DMS114 treated with DMSO at 0.1 percent for 48 hours (cell line): ENCODE data around the gene RHOH.

Source experiments
- DNase-seq: peaks from one replicate; lab custom pipeline; 2025; ENCODE audit not compliant: unreplicated experiment; lab: John Stamatoyannopoulos, UW

The RHOH gene

DNA sequence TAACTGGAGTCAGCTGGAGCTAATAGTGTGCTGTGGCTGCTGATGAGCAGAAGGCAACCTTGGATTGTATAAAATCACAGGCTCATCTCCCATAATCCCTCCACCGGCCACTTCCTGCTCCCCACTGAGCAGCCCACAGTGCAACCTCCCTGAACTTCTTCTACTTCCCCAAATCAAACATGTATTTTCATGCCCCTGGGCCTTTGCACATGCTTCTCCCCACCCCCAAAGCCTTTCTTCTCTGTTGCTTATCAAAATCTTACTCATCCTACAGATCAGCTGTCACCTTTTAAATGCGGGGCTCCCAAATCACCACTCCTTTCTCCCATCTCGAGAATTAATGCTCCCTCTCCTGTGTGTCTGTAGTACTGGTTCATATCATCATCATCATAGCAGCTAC is 35.8 kb downstream of the RHOH start:
- no peak for DNase-seq

DNA sequence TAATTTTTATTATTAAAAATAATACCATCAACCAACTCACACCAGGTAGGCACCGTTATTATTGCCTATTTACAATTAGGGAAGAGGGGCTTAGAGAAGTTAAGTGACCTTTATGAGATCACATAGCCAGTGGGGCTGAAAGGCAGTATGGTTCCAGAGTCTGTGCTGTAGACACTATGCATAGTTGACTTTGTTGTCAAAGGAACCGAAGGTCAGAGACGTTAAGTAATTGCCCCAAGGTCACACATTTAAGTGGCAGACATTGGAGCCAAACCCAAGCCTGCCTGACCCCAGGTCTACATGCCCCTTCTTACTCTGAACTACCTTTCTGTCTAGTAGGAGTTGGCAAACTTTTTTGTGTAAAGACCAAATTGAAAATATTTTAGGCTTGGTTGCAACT is 36.4 kb downstream of the RHOH start:
- DNase-seq: no peak

DNA sequence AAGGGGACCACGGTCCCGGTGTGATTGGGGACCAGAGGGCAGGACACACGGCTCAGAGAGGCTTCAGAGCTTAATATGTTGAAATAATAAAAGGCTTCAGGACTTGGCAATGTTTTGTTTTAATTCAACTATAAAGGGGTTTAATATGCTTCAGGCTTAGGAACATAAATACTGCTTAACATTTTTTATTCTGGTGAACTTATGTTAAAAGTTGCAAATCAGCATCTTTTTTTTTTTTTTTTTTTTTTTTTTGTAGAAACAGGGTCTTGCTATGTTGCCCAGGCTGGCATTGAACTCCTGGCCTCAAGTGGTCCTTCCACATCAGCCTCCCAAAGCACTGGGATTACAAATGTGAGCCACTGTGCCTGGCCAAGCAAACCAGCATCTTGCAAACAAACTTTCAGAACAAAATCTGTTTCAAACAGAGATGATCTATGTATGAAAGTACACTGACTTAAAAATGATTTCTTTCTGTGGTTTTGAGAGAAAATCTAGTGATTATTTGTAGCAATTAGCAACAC is 37.7 kb downstream of the RHOH start:
- no peak for DNase-seq

DNA sequence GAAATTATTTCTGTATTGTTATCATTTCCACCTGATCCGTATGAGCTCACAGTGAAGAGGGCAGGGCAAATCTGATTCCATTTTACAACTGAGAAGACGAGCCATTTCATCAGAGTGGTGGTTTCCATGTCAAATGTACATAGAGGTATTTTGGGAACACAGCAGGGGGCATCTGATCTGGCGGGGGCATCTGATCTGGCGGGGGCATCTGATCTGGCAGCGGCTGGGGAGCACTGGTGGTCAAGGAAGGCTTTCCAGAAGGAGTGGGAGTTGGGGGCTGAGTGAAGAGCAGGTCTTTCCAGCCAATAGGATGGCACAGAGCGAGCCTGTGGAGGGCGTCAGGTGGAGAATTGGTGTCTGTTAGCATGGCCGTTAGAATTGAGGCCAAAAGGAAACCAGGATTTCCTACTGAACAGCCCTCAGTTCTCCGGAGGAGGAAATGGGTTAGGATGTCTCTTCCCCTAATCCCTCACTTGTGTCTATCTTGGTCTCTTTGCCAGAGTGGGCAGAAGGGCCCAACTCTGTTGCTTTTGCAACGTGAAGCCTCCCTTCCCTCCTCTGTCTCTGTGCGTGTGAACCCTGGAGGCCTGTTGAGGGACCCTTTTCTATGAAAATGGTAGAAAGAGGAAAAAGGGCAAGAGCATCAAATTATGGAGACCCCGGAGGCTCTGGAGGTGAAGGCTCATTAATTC is 41.3 kb downstream of the RHOH start:
- DNase-seq: no peak

DNA sequence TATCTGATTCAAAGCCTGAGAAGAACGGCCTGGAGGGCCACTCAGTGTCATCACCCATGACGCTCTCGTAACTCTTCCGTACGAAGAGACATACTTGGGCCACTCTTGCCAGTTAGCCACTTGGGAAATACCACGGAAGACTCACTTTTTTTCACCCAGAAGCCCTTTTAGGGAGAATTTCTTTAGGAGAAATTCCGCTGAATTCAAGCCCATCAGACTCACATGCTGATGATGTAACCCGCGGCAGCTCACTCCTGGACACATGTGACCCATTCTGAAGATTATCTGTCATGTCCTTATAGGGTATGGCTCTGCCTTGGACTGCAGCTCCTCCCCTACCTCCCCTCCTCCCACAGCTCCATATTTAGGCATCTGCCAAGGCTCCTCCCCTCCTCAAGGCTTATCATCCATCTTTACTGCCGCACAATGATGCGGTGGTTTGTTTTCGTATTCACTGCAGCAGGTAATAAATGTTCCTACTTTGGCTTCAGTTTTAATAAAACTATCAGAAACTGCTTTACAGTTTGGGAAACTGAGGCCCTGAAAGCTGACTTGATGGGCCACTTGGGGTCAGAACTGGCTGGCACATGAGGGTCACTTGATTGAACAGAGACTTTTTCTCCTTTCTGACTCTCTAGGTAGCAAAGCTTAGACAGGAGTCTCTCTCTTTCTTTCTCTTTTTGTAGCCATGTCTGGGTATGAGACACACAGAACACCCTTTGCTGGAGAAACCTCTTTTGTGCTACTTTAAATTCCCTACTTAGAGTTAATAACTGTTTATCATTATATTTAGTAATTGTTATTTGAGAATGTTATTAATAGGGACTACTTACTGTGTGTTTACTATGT is 42.1 kb downstream of the RHOH start:
- DNase-seq: no peak

DNA sequence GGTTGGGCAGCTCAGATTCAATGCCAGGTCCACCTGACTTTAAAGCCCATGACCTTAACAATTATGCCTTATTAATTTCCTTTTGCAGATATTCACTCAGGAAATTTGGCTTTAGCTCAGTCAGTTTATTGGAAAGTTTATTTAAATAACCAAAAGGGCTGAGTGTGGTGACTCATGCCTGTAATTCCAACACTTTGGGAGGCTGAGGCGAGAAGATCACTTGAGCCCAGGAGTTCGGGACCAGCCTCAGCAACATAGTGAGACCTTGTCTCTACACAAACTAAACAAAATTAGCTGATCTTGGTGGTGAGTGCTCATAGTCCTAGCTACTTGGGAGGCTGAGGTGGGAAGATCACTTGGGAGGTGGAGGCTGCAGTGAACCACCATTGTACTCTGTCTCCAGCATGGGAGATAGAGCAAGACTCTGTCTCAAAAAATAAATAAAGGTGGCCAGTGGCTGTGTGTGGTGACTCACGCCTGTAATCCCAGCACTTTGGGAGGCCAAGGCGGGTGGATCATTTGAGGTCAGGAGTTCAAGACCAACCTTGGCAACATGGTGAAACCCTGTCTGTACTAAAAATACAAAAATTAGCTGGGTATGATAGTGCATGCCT is 43.3 kb downstream of the RHOH start:
- DNase-seq: no peak

DNA sequence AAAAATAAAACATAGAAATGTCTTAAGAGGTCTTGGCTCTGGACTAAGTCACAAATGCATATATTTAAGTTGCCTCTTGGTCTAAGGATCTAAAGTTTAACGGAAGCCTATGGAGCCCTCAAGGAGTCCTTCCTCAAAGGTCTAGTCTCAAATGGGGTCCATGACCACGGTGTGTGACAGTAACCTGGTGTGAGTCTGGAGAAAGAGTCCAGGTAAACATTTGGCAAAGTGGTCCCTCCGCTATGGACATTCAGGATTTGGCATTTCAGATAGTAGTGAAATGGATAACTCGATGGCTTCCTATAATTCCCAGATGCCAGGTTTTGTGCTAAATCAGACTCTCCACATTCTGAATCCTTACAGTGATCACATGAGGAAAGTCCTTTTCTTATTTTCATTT is 44.2 kb downstream of the RHOH start:
- no peak for DNase-seq

DNA sequence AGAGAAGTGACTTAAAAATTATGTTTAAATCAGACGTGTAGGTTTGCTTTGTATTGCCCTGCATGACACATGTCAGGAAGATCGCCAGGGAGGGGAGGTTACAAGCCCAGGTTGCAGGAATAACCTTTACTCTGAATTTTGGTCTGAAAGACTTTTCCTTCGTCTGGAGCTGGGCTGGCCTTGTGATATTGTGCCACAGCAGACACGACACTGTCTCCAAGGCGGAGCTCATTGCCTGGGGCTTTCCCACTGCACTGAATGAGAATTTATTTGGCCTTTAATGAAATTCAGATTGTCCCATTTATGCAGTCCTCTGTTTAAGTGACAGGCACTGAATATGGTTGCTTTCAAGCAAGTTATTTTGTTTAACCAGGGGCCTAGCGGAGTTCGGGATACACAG is 45.1 kb downstream of the RHOH start:
- no peak for DNase-seq

DNA sequence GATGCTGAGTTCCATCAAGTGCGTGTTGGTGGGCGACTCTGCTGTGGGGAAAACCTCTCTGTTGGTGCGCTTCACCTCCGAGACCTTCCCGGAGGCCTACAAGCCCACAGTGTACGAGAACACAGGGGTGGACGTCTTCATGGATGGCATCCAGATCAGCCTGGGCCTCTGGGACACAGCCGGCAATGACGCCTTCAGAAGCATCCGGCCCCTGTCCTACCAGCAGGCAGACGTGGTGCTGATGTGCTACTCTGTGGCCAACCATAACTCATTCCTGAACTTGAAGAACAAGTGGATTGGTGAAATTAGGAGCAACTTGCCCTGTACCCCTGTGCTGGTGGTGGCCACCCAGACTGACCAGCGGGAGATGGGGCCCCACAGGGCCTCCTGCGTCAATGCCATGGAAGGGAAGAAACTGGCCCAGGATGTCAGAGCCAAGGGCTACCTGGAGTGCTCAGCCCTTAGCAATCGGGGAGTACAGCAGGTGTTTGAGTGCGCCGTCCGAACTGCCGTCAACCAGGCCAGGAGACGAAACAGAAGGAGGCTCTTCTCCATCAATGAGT is 46.6 kb downstream of the RHOH start:
- no peak for DNase-seq

DNA sequence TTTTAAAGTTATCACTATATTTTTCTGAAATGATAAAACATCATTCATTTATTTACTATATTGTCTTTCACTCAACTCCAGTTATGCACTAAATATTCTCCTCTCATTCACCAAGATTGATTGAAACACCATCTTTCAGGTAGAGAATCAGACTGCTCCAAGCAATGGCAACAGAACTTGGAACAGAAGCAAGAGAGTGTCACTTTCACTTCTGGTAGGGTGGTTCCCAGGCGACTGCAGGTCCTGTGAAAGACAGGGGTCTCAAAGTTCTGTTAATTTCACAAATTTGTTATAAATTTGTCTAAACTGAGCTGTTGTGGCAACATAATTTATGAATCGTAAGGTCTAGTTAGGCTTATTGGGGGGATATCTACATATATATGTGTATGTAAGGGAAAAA is 47.8 kb downstream of the RHOH start:
- DNase-seq: no peak

DNA sequence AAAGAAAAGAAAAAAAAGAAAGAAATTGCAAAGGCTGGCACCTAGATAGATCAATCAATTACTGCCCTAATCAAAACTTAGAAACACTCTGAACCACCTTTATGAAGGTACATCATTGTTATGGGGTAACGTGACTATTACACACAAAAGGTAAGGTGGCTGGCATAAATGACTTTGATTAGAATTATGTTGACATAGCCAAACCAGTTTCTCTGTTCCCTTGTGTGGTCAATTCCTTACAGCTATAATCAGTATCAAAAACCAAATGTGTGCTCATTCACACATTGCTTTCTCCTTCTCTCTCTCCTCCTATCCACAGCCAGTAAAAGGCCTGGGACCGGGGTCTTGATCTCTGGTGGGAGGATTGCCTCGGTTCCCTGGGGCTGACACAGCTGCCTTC is 48.7 kb downstream of the RHOH start:
- no peak for DNase-seq

DNA sequence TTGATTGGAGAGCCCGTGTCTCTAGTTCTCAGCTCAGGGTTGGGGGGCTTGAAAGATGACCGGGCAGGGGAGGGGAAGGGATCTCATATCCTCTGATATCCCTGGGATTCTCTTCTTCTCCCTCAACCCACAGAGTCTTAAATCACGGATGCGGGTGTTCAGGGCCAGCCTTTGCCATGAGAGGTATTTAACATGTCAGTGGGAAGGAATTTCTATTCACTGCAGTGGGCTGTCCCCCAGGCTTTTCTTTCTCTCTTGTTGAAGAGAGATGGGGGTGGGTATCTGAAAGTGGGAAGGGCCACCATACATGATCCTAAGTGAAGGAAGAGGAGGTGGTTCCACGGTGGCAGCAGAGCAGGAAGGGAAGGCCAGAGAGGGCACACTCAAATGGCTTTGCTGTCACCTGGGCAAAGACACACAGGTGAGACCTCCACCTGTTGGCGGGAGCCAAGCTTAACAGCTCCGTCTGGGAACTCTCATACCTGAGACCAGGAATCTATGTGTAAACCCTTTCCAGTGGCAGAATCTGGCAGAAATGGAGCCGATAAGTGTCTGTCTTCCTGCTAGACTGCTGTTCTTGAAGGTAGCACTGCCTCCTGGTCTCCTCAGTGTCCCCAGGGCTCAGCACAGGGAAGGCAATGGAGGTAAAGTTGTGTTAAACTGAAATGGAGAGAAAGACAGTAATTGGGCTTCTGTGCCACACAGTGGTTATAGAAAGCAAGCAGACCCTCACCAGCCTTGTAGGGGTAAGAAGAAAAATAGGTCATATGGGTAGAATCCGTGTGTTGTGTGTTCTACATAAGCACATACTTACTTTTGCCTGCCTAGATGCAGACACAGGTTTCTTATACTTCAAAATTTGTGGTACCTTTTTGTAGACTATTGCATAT is 49.4 kb downstream of the RHOH start:
- no peak for DNase-seq

DNA sequence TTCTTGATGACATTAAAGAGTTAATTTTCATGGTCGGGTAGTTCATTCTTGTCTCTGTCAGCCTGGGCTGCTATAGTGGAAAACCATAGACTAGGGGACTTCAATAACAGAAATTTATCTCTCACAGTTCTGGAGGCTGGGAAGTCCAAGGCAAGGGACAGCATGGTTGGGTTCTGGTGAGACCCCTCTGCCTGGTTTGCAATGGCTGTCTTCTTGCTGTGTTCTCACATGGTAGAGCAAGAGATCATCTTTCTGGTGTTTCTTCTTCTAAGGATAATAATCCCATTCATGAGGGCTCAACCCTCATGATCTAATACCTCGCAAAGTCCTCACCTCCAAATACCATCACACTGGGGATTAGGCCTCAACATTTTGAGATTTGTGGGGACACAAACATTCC is 50.1 kb downstream of the RHOH start:
- no peak for DNase-seq

DNA sequence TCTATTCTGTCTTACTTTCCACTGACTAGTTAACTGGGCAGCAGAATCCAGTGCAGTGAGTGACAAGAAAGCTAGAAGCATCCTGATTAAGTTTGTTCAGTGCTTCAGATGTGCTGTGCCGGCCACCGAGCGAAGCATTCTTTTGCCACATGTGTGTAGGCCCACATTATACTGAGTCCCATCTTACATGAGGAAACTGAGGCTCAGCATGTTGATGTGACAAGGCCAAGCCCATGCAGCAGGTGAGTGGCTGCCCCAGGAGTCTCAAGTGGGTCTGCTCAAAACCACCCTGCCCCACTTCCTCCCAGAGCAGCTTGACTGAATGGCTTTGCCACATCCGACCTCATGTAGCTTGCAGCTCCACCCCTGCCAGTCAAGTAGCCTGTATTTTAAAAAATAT is 50.5 kb downstream of the RHOH start:
- no peak for DNase-seq

DNA sequence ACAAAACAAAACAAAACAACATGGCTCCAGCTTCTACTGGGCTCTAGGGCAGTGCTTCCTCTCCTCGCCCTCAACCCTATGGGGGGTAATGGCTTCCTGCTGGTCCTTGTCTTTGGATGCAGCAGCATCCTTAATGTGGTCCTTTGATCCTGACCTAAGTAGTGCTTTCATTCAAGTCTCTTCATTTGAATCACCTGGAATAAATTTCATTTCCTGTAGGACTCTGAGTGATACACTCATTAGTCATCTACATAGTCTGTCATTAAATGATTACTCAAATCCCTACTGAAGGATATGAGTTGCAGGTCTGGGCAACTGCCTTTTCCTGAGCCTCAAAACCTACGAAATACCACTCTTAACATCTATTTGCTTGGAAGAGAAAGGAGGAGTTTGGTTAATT is 54.5 kb downstream of the RHOH start:
- no peak for DNase-seq

DNA sequence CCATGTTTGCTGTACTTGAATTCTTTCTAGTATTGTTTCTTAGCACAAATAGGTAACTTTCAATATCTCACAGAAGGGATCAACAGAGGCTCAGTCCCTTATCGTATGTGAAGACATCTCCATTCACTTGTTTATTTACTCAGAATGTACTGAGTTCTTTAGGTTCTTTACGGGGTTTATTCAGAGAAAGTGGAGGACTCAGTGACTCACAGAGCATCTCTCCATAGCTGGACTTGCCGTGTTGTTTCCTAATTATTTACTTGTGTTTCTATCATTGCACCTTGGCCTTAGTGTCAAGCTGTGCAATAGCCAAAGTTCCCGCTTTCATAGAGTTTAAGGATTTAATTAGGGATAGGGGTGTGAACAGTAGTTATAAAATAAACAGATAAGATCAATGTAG is 57.1 kb downstream of the RHOH start:
- no peak for DNase-seq

DNA sequence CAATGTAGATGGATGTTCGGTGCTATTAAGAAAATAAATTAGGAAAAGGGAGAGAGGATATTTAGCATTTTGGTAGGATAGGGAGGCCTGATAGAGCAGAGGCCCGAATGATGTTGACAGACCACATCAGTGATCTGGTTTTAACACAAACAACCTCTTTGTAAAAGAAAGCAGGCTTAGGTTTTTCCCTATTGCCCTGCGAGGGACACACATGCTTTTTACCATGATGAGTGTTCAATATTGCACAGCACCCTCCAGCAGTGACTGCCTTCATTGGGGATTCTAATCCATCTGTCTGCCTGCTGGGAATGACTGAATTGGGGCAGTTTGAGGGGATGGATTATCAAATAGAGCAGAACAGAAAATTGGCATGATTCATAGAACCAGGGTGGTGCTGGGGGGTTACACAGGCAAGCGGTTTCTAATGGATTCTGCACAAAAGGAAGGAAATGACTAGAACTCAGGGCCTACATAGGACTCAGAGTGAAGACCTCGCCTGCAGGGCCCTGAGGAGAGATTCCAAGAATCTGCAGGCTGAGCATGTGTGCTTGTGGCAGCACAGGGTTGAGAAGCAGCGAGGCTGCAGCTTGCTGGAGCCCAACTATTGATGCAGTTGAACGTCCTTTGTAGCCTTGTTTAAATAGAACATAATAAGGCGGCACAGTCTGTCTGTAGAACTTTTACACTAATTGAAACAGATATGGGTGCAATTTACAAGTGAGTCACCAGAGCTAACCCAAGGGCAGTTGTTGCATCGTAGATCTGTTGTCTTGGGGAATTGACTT is 58.0 kb downstream of the RHOH start:
- DNase-seq: no peak

DNA sequence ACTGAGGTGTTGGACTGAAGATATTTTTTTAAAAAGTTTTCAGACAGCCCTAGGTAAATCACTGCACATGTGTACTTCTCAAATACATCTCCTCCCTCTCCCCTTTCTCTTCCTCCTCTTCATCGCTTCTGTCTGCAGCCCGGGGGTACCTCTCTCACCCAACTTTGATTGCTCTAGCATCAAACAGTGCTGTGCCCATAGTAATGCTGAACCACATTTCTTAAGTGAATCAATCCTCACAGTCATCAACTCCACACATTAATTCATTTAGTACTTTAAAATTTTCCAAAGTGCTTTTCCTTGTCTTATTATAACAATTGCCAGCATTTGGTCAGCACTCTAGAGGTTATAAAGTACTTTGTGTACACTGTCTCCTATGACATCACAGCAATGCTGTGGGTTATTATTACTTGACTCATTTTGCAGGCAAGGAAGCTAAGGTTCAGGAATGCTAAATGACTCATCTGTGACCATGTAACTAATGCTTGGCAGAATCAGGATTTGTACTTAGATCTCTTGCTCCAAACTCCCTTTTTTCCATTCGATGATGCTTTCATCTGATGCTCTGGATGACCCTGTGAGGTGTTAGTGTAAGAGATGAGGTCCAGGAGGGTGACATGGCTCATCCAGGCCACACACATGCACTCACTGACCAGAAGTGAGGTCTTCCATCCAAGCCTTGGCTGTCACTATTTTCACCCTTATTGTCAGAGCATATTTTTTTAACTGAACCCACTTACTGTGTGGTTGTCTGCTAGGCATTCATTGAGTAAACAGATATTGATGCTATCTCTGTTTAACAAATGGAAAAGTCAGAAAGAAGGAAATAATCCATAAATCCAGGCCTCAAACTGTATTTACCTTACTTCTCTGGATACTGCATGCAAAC is 58.8 kb downstream of the RHOH start:
- DNase-seq: no peak

DNA sequence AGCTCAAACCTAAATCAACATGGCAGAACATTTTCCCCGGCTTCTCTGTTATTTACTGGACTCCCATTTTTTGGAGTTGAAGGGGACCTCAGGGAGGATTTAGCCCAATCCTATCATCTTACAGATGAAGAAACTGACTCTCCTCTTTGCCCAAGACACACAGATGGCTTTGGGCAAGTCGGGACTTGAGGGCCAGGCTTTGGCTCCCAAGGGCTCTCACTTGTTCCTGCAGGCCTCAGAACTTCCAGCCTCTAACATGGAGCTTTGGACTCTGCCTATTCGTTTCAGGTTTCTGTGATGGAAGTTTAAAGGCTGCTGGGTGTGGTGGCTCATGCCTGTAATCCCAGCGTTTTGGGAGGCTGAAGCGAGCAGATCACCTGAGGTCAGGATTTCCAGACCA is 59.5 kb downstream of the RHOH start:
- DNase-seq: no peak
